Stimulated activated naive CD8-positive, alpha-beta T cell treated with anti-CD3 and anti-CD28 coated beads, Interleukin-15, Interleukin-2, amounts not matched to agents 100 U/mL and 50 U/mL, for 24 hours (primary cell): ENCODE measurements around the gene ARSG.
"Not testable (repeated sequence)": the region's sequence is repeated elsewhere in the genome, so short reads cannot be mapped to it uniquely, and the experiment has no call there.

ENCODE experiments used
- ATAC-seq: fragments of 150-1000 bp; cut with Tn5 transposase; one replicate; pipeline ENCODE4 v1.10.0; 2021
- DNase-seq: peaks from one replicate; pipeline ENCODE4 v3.0.0; 2021

Gene ARSG

GRCh38 chr17:68306819-68307218 is 15.5 kb downstream of the ARSG start:
- ATAC-seq (no peak), DNase-seq (no peak)

- DNase-seq (no peak), ATAC-seq (no peak)
These were observed 16.1 kb downstream of the ARSG start for GRCh38 chr17:68307443-68307842.

- DNase-seq, ATAC-seq: not testable (repeated sequence)
These were observed 17.2 kb downstream of the ARSG start for GRCh38 chr17:68308486-68308885.

- not testable (repeated sequence) for DNase-seq, ATAC-seq
These were observed 17.9 kb downstream of the ARSG start for GRCh38 chr17:68309066-68309670.

GRCh38 chr17:68310152-68310551 is 18.9 kb downstream of the ARSG start:
- DNase-seq (no peak), ATAC-seq (peak; percentile 85)

- DNase-seq (no peak), ATAC-seq (no peak)
These were observed 23.7 kb downstream of the ARSG start for GRCh38 chr17:68314916-68315535.

- DNase-seq (no peak), ATAC-seq (no peak)
These were observed 24.6 kb downstream of the ARSG start for GRCh38 chr17:68315930-68316329.

- DNase-seq (no peak), ATAC-seq (no peak)
These were observed 26.2 kb downstream of the ARSG start for GRCh38 chr17:68317458-68317857.

GRCh38 chr17:68318103-68318991 is 27.1 kb downstream of the ARSG start:
- DNase-seq (no peak), ATAC-seq (no peak)

GRCh38 chr17:68319410-68320162 is 28.3 kb downstream of the ARSG start:
- DNase-seq (no peak), ATAC-seq (no peak)

- ATAC-seq (no peak), DNase-seq (no peak)
These were observed 29.1 kb downstream of the ARSG start for GRCh38 chr17:68320311-68320865.

- no peak for ATAC-seq
- DNase-seq = no peak
These were observed 29.8 kb downstream of the ARSG start for GRCh38 chr17:68320943-68321555.

GRCh38 chr17:68321556-68321954 is 30.3 kb downstream of the ARSG start:
- no peak for DNase-seq
- no peak for ATAC-seq

- ATAC-seq = no peak
These were observed 31.3 kb downstream of the ARSG start for GRCh38 chr17:68322630-68323029.

GRCh38 chr17:68324114-68324513 is 32.8 kb downstream of the ARSG start:
- ATAC-seq = no peak
- DNase-seq = no peak

More at GRCh38 chr17:68322630-68323029, 31.3 kb downstream of the ARSG start:
- no peak for DNase-seq

GRCh38 chr17:68324654-68325336 is 33.5 kb downstream of the ARSG start:
- DNase-seq (no peak), ATAC-seq (no peak)

GRCh38 chr17:68325961-68326360 is 34.7 kb downstream of the ARSG start:
- no peak for DNase-seq
- no peak for ATAC-seq

- peak; percentile 68 for ATAC-seq
- DNase-seq = peak; percentile 32
These were observed 35.4 kb downstream of the ARSG start for GRCh38 chr17:68326681-68327080.

- ATAC-seq (no peak), DNase-seq (no peak)
These were observed 36.7 kb downstream of the ARSG start for GRCh38 chr17:68327823-68328557.

- ATAC-seq (no peak), DNase-seq (no peak)
These were observed 37.4 kb downstream of the ARSG start for GRCh38 chr17:68328676-68329075.
